HL-60/S4 (cell line): ENCODE results near the gene MRPL17.
"Not testable (repeated sequence)": the region's sequence is repeated elsewhere in the genome, so short reads cannot be mapped to it uniquely, and the experiment has no call there.

ENCODE experiments used
- in situ Hi-C: fragments of 300-500 bp; cut with MboI; formaldehyde crosslinking; loops from 2 replicates; pipeline ENCODE4 v1.14.3; 2022; ENCODE audit warnings: low sequenced_read_pairs

MRPL17 gene

DNA sequence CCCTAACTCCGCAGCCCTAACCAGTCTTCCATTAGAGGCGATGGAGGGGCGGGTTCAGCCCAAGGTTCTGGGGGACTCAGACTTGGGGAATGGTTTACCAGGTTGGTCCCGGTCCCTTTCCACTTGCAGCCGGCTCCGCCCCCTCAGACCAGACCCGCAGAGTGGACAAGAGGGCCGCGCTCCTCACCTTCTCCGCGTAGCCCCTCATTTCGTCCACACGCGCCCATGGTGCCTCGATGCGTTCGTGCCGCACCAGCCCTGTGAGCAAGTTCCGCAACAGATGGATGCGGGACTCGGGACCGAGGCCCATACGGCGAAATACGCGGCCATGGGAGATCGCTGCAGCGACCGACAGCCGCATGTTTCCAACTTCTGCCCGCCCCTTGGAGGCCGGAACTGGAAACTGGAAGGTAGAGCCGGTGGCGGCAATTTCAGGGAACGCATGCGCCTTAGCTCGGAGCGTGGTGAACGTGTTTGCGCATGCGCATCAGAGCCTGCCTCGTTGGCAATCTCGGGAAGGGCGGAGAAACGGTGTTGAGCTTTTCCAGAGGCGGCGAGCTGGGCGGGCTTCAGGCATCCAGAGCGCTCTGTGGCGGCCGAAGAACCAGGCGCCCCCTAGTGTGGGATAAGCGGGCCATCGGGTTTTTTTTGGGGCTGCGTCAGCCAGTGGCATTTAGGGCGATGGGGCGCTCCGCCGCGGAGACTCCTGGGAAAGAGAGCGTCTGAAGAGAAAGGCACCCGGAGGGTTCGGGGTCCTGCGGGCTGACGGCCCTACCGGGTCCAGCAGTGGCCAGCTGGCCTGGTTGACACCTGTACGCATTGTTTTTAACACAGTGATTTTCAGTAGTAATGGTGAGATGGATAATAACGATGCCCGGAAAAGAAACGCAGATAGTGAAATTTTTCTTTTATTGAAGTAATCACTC, at the start of gene MRPL17:
MRPL17 (minus strand) TSS at position 405 of the 926 bp plus-strand sequence; CDS start at position 361, 44 bp downstream.
- in situ Hi-C loops, result no loop called here

DNA sequence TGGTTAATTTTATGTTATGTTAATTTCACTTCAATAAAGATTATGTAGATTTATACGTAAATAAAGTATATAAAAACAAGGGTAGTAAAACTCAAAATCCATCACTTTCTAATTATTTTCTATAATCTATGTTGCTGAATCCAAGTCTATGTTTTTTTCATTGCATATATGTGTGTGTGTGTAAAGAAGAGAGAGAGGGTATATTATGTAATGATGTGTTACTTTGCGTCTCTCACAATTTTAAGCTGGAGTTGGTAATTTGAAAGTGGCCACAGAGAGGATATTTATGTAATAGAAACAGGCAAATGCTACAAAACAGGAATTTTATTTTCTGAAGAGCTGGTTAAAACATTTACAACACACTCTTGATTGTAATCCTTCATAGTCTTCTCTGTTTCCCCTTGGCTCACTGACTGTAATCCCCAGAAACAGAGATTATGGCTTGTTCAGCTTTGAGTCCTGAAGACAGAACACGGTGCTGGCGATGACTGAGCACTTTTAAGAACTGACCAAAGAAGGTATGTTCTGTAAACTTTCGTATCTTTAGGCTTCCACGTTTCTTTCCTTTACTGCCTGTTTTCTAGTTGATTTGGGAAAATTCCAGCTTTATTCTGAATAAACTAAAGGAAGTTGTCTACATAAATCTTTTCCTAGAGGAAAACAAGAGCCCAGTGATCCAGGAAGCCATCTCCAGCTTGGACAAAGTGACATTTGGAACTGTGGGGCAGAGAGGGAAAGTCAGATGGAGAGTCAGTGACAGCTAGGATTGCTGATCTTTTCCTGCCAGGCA, 45.0 kb upstream of the MRPL17 start:
- in situ Hi-C loops, result no loop called here

DNA sequence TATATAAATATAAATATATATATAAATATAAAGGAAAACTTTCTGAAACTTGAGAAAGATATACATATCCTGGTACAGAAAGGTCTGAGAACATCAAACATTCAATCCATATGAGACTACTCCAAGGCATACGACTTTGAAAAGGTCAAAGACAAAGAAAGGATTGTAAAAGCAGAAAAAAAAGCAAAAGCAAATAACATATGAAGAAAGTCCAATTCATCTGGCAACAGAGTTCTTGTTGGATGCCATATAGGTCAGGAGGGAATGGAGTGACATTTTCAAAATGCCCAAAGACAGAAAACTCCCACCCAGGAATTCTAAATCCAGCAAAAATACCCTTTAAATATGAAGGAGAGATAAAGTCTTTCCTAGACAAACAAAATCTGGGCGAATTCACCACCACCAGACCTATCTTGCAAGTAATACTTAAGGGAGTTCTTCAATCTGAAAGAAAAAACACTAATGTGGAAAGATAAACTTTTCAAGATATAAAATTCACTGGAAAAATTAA, 42.3 kb upstream of the MRPL17 start:
- in situ Hi-C loops, result no loop called here

GRCh38 chr11:6724013-6724412, 40.9 kb upstream of the MRPL17 start:
- in situ Hi-C loops, result no loop called here

DNA sequence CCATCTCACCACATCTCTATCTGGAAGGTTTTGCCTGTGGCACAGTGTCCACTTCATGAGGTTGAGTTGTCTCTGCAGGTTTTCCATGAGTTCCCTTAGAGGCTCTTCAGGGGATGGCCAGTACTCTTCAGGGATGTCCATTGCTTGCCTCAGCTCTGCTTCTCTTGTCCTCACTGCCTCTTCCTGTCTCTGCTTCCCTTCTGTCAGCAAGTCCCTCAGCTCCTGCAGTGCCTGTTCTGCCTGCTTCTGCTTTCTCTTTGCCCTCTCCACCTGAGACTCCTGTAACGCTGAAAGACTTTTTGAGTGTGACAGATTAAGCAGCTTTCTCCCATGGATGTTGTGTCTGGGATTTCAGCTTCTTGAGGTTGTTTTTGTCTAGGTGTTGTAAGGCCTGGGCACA, 38.2 kb upstream of the MRPL17 start:
- in situ Hi-C loops, result no loop called here

GRCh38 chr11:6719576-6719975, 36.4 kb upstream of the MRPL17 start:
- in situ Hi-C loops, result no loop called here

- in situ Hi-C loops, result no loop called here
These were observed 34.3 kb upstream of the MRPL17 start for GRCh38 chr11:6717426-6717825.

GRCh38 chr11:6711552-6711951, 28.4 kb upstream of the MRPL17 start:
- in situ Hi-C loops, result not testable (repeated sequence)

- in situ Hi-C loops, result loop anchor here (10.0 kb wide), 1 partner anchor 174 kb away; no protein-coding TSS in a partner anchor
These were observed 25.7 kb upstream of the MRPL17 start for GRCh38 chr11:6708876-6709275.

- in situ Hi-C loops, result loop anchor here (10.0 kb wide), 1 partner anchor 171 kb away; no protein-coding TSS in a partner anchor
These were observed 22.9 kb upstream of the MRPL17 start for GRCh38 chr11:6705905-6706535.

- in situ Hi-C loops, result loop anchor here (10.0 kb wide), 1 partner anchor 169 kb away; no protein-coding TSS in a partner anchor
These were observed 20.3 kb upstream of the MRPL17 start for GRCh38 chr11:6703247-6704063.

- in situ Hi-C loops, result loop anchor here (10.0 kb wide), 1 partner anchor 167 kb away; no protein-coding TSS in a partner anchor
These were observed 18.8 kb upstream of the MRPL17 start for GRCh38 chr11:6701955-6702354.

DNA sequence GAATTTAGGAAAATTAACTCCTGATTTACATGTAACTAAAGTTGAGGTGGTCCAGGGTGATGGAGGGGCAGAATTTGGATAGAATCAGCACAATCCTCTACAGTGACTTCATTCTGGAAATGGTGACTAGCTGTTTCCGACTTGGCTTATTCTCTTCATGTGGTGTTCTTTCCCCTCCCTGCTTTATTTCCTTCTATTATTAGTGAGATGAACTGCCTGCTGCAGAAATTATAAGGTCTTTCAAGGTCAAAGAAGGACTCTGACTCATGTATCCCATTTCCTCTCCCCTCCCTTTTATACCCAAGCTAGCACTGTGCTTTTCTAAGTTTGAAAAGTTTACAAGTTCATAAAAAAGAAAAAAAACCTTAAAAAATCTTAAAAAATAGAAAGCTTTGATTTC, 12.2 kb upstream of the MRPL17 start:
- in situ Hi-C loops, result no loop called here

- in situ Hi-C loops, result no loop called here
These were observed 11.0 kb upstream of the MRPL17 start for GRCh38 chr11:6694229-6694535.

- in situ Hi-C loops, result no loop called here
These were observed 10.4 kb upstream of the MRPL17 start for GRCh38 chr11:6693342-6694228.

DNA sequence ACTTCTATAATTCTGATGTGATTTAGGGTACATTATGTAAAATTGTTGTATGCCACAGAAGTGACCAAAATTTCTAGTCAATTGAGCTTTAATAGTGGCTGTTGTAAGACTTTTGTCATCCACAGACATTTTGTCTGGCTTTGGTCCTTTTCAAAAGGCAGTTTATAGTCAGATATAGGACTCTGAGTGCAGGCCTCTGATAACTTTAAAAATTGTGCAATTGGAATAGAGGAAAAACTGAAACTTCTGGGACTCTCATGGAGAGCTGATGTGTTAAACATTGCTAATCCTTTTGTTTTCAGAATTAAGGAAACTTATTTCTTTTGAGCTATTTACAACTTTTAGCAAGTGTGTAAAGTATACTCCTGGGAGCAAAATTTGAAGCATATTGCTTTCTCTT, 9.0 kb upstream of the MRPL17 start:
- in situ Hi-C loops, result no loop called here

DNA sequence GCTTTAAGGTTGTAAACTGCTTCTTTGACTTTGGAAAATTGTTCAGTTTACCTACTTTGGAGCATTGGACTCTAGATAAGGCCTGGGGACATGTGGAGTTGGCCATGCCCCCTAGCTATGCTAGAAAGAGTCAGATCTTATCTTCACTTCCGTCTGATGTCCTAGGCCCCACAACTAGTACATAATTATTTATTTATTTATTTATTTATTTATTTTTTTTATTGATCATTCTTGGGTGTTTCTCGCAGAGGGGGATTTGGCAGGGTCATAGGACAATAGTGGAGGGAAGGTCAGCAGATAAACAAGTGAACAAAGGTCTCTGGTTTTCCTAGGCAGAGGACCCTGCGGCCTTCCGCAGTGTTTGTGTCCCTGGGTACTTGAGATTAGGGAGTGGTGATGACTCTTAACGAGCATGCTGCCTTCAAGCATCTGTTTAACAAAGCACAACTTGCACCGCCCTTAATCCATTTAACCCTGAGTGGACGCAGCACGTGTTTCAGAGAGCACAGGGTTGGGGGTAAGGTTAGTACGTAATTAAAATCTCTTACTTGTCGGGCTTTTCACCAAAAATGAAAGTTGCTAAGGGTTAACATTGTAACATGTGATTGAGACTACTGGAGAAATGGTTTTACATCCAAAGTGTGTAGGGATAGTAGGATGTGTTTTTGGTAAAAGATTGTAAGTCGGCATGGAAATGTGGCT, 7.4 kb upstream of the MRPL17 start:
- in situ Hi-C loops, result not testable (repeated sequence)

DNA sequence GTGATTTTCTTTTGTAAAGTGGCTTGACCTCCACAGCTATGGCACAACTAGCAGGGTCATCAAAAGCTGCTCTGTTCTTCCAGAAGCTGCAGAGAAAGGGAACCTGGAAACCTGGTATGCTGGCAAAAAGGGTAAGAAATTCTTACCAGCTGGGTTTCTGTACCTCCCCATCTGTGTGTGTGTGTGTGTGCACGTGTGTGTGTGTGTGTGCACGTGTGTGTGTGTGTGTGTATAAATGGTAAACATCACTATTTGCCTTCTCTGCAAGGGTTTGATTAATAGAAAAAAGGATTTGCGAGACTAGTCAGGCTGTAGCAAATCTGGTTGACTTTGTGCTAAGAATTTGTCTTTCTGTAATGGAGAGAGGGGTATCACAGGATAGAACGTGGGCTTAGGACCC, 4.7 kb upstream of the MRPL17 start:
- in situ Hi-C loops, result no loop called here

DNA sequence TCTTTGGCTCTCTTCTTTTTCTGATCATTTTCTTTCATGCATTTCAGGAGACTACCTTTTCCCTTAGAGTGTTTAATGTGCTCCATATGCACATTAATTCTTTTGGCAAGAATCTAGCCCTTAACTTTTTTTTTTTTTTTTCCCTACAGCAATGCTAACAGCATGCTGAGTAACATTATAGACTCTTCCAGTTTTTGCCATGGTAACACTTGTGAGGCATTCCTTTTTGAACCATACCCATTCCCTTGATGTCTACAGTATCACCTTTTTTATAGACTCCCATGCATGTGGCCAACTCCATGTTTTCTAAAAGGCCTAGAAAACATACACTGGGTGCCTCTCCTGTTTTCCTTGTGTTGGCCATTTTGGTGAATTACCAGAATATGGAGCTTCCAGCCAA, 2.9 kb upstream of the MRPL17 start:
- in situ Hi-C loops, result no loop called here
